Osteocyte (in vitro differentiated cells): Measurements from ENCODE around the gene CLPTM1L. TPM values are rescaled to one million over a fixed set of nuclear protein-coding genes. Genes with fewer than 3 reads are reported as not detected.
A peak's percentile ranks its signal among the peaks of the same experiment; 100 is the strongest.

ENCODE experiments used
- DNase-seq: peaks from one replicate; pipeline ENCODE4 v3.0.0; 2021; ENCODE audit warnings: mixed read lengths; ENCODE audit not compliant: unreplicated experiment; ENCODE audit errors: extremely low spot score
- H3K27ac Mint-ChIP-seq: one replicate; pipeline ENCODE4 v1.8.0; 2021; ENCODE audit warnings: mild to moderate bottlenecking, mixed read lengths; ENCODE audit not compliant: unreplicated experiment
- H3K27me3 Mint-ChIP-seq: one replicate; pipeline ENCODE4 v1.8.0; 2021; ENCODE audit warnings: mixed read lengths; ENCODE audit not compliant: unreplicated experiment
- H3K36me3 Mint-ChIP-seq: one replicate; pipeline ENCODE4 v1.8.0; 2021; ENCODE audit warnings: mixed read lengths; ENCODE audit not compliant: unreplicated experiment
- H3K4me1 Mint-ChIP-seq: one replicate; pipeline ENCODE4 v1.8.0; 2021; ENCODE audit warnings: mixed read lengths; ENCODE audit not compliant: unreplicated experiment
- H3K4me3 Mint-ChIP-seq: one replicate; pipeline ENCODE4 v1.8.0; 2021; ENCODE audit warnings: mild to moderate bottlenecking, moderate library complexity, mixed read lengths; ENCODE audit not compliant: unreplicated experiment
- H3K9me3 Mint-ChIP-seq: one replicate; pipeline ENCODE4 v1.8.0; 2021; ENCODE audit warnings: mixed read lengths; ENCODE audit not compliant: unreplicated experiment
- total RNA-seq: library from RNA; stranded (reverse); gene quantifications from 2 replicates; pipeline ENCODE4 v1.2.1, GENCODE V29; 2021
- TF ChIP-seq, protein P1 (sequence below): fragments of 200-600 bp; sonication (generic); IDR thresholded peaks from 2 replicates; pipeline ENCODE4 v1.5.0; 2021; ENCODE audit warnings: antibody characterized with exemption, mild to moderate bottlenecking, moderate library complexity

Gene CLPTM1L
- total RNA-seq, 1 donor from 2014 or later, result 93.1 TPM

GRCh38 chr5:1319436-1320256 is 25.3 kb downstream of the CLPTM1L start:
- no peaks in the 10 kb centered on the region for H3K9me3 Mint-ChIP-seq
- DNase-seq, result no peak
- H3K27me3 Mint-ChIP-seq, result no peaks in the 10 kb centered on the region

DNA sequence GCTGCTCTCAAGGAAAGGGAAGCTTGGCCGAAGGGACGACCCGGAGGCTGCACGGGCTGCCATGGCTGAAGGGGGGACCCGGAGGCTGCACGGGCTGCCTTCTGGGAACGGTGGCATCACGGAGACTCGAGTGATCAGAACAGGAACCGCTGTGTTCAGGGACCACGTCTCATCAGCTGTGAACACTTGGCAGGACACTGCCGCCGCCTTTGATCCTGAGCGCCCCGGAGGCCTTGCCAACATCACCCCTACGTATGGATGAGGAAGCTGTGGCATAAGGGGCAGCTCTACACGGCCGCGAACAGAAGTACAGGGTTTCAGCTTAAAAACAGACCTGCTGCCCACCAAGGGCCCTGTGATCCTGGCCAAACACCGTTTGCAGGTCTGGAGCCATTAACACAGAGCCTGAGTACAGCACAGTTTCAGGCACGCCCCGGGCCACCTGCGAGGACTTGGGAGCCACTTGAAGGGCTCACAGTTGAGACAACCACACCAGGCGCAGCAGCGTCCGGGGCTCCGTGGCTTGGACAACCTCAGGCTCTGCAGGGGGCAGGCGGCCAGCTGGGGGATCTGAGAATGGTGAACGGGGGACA is 26.1 kb downstream of the CLPTM1L start:
- TF ChIP-seq, protein P1, sequence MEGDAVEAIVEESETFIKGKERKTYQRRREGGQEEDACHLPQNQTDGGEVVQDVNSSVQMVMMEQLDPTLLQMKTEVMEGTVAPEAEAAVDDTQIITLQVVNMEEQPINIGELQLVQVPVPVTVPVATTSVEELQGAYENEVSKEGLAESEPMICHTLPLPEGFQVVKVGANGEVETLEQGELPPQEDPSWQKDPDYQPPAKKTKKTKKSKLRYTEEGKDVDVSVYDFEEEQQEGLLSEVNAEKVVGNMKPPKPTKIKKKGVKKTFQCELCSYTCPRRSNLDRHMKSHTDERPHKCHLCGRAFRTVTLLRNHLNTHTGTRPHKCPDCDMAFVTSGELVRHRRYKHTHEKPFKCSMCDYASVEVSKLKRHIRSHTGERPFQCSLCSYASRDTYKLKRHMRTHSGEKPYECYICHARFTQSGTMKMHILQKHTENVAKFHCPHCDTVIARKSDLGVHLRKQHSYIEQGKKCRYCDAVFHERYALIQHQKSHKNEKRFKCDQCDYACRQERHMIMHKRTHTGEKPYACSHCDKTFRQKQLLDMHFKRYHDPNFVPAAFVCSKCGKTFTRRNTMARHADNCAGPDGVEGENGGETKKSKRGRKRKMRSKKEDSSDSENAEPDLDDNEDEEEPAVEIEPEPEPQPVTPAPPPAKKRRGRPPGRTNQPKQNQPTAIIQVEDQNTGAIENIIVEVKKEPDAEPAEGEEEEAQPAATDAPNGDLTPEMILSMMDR, result no peak
- Mint-ChIP-seq H3K4me1 (no peaks in the 10 kb centered on the region), H3K27me3 (no peaks in the 10 kb centered on the region), H3K36me3 (peaks cover 36% of the 10 kb centered on the region), H3K9me3 (no peaks in the 10 kb centered on the region), H3K4me3 (no peak overlapping the region), H3K27ac (no peak overlapping the region)
- DNase-seq, result no peak

More at GRCh38 chr5:1319436-1320256, 25.3 kb downstream of the CLPTM1L start:
- TF ChIP-seq, protein P1, result no peak
- Mint-ChIP-seq H3K4me3 (no peak overlapping the region), H3K4me1 (no peaks in the 10 kb centered on the region), H3K27ac (no peak overlapping the region), H3K36me3 (peaks cover 42% of the 10 kb centered on the region)

DNA sequence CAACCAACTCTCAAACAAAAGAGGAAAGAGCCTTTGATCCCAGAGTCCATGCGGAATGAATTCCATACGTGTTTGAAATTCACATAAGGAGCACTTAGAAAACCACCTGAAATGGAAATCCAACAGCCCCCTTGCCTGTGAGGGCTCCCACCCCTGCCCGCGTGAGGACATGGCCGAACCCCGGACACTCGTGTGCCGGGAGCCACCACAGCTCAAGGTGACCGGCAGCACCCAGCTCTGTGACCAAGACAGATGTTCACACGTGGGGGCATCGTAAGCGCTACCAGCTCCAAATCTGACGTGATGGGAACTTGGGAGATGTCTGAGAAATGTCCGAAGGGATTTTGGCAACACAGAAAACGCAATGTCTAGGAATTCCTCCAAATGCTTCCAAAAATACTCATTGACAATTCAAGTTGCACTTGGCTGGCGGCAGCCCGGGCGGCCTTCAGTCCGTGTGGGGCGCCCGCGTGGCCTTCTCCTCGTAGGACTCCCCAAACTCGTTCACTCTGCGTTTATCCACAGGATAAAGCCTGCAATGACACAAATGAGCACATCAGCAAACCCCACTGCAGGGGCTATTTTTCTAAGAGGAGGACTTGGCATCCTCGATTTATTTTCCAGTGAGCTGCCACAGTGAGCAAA is 26.9 kb downstream of the CLPTM1L start:
- H3K36me3 Mint-ChIP-seq, result peaks cover 36% of the 10 kb centered on the region
- no peak overlapping the region for H3K27ac Mint-ChIP-seq
- H3K9me3 Mint-ChIP-seq, result no peaks in the 10 kb centered on the region
- TF ChIP-seq, protein P1, result no peak
- peak; percentile 49 for DNase-seq
- H3K4me1 Mint-ChIP-seq, result no peaks in the 10 kb centered on the region
- no peaks in the 10 kb centered on the region for H3K27me3 Mint-ChIP-seq
- no peak overlapping the region for H3K4me3 Mint-ChIP-seq

- H3K27ac Mint-ChIP-seq, result no peak overlapping the region
- H3K9me3 Mint-ChIP-seq, result no peaks in the 10 kb centered on the region
- H3K27me3 Mint-ChIP-seq, result no peaks in the 10 kb centered on the region
- peak; percentile 73 for DNase-seq
- no peak overlapping the region for H3K4me3 Mint-ChIP-seq
- peaks cover 34% of the 10 kb centered on the region for H3K36me3 Mint-ChIP-seq
- TF ChIP-seq, protein P1, result no peak
- no peaks in the 10 kb centered on the region for H3K4me1 Mint-ChIP-seq
These were observed 28.1 kb downstream of the CLPTM1L start for GRCh38 chr5:1316588-1317340.
